HG03439 (cell line): ENCODE data around the gene HIRA.

Source experiments
- ATAC-seq: cut with Tn5 transposase; IDR thresholded peaks from one replicate; pipeline ENCODE4 v1.9.1; 2021; ENCODE audit warnings: mild to moderate bottlenecking, moderate library complexity; ENCODE audit not compliant: unreplicated experiment

The HIRA gene

GRCh38 chr22:19412478-19412877 lies 19.1 kb downstream of the HIRA start:
- no peak for ATAC-seq

DNA sequence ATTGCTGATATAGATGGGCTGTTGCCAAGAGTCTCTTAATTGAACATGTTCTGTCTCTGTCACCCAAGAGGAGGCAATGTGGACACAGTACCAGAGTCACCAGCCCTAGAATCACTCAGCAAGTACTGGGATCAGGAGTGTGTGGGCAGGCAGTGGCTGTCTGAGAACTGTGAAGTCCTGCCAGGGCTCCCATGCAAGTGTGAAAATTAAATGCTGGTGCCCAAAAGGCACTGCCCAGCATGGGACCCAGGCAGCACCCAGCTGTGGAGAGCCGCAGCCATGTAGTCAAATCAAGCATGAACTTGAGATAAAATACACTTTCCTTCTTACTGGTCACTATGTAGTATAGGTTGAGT lies 19.9 kb downstream of the HIRA start:
- no peak for ATAC-seq

GRCh38 chr22:19410941-19411689 lies 20.4 kb downstream of the HIRA start:
- no peak for ATAC-seq

GRCh38 chr22:19407649-19408606 lies 23.6 kb downstream of the HIRA start:
- ATAC-seq: no peak

GRCh38 chr22:19406846-19407245 lies 24.7 kb downstream of the HIRA start:
- ATAC-seq: no peak

DNA sequence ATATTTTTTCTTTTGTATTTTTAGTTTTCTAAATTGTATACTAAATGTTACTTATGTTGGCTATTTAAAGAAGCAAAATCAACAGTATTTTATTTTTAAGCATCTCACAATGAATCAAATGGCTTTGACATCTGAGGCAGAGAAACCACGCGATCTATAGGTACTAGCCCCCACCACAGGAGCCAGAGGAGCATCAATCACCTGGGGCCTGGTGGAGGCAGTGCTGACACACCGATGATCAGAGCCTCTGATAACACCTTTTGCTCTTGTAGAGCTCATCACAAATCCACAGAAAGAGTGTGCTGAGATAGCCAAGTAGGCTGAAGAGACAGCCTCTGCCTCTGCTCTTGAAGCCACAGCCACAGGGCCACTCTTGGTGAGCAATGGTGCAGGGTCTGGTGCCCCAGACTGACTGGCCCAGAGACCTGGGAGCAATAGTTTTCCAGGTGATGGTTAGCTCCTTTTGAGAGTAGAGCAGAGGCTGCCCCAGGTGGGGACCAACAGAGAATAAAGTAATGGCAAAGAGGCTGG lies 25.2 kb downstream of the HIRA start:
- ATAC-seq: no peak

DNA sequence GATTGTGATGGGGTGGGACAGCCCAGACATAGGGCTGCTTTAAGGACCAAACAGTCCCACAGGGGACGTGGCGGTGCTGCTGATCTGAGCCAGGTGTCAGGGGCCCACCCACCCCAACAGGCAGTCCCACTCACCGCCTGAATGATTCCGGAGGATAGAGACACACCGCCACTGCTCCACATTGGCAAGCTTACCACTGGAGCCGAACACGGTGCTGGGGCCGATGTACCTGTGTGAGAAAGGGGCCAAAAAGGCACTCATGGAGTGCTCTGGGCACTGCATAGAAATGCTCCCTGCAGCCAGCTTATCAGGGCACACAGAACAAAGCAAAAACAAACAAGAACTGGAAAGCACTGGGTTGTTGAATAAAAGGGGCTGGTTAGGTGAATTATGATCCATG lies 25.9 kb downstream of the HIRA start:
- no peak for ATAC-seq

DNA sequence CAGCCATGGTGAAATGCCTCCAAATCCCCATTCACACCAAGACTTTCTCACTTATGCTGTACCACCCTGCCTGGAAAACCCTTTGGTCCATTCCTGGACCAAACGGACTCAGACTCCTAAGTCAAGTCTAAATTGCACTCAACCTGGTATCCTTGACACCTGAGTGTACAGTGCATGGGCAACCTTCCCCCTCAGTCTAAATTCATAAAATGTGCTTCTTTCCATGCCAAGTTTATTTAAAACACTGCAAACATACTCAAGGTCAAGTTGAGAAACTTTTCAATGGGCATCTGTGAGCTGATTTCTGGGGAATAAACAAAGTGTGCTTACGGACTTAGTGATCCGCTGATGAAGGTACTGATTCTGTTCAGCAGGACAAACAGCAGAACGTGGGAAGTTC lies 26.4 kb downstream of the HIRA start:
- no peak for ATAC-seq

- ATAC-seq: no peak
Measured at GRCh38 chr22:19404676-19405075, 26.9 kb downstream of the HIRA start.

GRCh38 chr22:19402642-19403191 lies 28.8 kb downstream of the HIRA start:
- no peak for ATAC-seq

DNA sequence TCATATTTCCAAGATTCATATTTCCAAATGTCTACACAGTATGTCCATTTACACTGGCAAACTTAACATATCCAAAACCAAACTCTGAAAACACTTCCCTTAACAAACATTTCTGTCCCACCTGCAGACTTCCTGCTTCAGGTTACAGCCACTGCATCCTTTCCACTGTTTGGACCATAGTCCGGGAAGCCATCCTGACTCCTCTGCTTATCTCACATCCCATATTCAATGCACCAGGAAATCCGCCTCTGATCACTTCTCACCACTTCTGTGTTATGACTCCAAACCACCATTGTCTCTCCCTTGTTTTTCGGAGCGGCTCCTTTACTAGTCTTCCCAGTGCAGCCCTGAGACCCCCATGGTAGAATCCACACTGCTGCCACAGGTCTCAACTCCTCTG lies 30.1 kb downstream of the HIRA start:
- ATAC-seq: no peak

DNA sequence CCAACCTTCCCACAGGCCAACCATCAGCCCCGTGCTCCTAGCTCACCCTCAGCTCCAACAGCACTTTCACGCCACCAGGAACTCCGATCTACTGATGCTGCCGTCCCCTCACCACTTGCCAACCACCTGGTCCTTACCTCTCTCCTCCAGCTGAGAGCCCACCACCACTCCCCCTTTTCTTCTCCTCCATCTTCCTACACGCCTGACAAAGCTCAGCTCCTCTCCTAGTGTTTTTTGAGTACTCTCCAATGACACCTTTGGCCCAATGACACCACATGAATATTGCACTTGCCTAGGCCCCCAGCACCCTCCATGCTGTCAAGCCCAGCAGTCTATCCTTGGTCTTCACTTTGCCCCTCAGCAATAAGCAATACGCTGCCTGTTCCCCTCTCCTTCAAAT lies 30.7 kb downstream of the HIRA start:
- ATAC-seq: no peak

DNA sequence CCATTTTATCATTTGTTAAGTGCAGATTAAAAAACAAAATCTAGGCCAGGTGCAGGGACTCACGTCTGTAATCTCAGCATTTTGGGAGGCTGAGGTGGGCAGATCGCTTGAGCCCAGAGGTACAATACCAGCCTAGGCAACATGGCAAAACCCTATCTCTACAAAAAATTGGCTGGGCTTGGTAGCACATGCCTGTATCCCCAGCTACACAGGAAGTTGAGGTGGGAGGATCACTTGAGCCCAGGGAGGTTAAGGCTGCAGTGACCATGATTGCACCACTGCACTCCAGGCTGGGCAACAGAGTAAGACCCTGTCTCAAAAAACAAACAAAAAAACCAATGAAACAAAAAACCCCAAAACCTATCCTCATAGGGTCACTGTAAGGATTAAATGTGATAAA lies 32.9 kb downstream of the HIRA start:
- no peak for ATAC-seq

GRCh38 chr22:19398206-19398605 lies 33.3 kb downstream of the HIRA start:
- ATAC-seq: no peak

GRCh38 chr22:19397734-19398104 lies 33.8 kb downstream of the HIRA start:
- ATAC-seq: no peak

DNA sequence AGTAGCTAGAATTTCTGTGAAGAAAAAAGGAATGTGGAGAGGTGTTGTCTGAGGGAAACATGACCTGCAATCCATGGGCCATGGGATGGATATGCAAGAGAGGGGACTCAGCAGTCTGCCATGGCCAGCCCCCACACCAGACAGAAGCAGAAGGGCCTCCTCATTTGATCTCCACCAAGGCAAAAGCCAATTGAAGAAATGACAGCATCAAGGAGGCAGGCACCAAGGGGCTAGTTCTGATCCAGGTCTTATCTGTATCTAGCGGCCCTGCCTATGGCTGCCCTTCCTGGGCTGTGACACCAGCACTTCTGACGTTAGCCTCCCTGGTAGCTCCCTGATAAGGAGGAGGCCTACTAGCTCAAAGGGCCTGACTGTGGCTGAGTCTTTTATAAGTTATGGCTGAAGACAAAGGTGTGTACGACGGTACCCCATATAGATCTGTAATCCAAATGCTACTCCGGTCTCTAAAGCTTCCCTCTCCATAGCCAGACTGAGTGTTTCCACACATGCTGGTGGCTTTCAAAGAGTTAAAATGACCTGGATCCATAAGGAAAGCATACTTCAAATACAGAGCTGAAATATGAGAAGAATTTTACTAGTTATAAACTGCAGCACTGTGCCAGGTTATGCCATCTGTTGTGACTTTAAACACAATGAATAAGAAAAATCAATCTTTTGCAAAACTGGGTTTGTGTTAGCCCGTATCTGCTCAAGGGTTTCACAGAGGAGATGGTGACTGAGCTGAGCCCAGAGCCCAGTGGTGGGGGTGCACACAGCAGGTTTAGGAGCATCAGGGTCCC lies 34.4 kb downstream of the HIRA start:
- ATAC-seq: no peak

GRCh38 chr22:19396561-19396933 lies 35.0 kb downstream of the HIRA start:
- no peak for ATAC-seq

- ATAC-seq: no peak
Measured at GRCh38 chr22:19395276-19395675, 36.3 kb downstream of the HIRA start.

DNA sequence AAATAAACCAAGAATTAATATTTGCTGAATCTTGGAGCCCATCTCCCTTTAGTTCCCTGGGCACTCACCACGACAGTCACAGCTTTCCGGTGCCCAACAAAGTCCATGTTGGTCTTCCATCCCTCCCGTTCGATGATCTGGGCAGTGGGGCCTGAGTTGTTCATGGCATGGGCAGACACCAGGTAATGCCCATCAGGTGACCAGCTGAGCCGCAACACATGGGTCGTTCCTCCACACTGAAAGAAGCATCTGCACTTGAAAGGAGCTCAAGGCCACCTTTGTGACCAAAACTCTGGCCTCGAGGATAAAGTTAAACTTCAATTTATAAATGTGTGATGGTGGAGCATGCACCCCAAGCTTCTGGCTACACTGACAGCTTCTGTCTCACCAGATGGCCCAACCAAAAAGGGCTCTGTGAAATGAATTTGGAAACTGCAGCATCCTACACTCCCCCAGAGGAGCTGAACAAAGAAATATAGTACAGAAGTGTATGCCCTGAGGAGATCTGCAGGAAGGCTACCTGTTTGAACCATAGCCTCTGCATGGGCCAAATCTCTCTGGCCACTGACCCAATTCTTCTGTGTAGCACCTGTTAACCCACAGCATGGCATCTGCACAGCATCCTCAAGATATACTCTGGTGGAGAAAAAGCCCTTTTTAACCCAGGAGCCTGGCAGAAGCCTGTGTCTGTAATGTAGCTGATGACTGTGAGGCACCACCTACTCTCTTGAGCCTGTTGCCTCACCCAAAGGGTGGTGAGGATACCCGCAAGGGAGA lies 37.1 kb downstream of the HIRA start:
- ATAC-seq: no peak

- no peak for ATAC-seq
Measured at GRCh38 chr22:19393704-19394103, 37.8 kb downstream of the HIRA start.
